NT2/D1 (cell line): ENCODE measurements around the gene TMEM161B.
"Not testable (repeated sequence)": the region's sequence is repeated elsewhere in the genome, so short reads cannot be mapped to it uniquely, and the experiment has no call there.

Experiments
- DNase-seq: peaks from one replicate; pipeline ENCODE4 v3.0.0-alpha.2; 2011; ENCODE audit warnings: low read depth, low spot score
- H3K27me3 ChIP-seq: 2 replicates; pipeline ENCODE4 v1.6.0; 2011; ENCODE audit warnings: mild to moderate bottlenecking; ENCODE audit not compliant: insufficient read length, insufficient read depth
- H3K36me3 ChIP-seq: 2 replicates; pipeline ENCODE4 v1.6.1; 2011; ENCODE audit warnings: mild to moderate bottlenecking, low read length, mixed read lengths; ENCODE audit not compliant: insufficient read depth, insufficient read length
- H3K4me1 ChIP-seq: 2 replicates; pipeline ENCODE4 v1.5.1; 2011; ENCODE audit not compliant: insufficient read depth, insufficient read length
- H3K4me3 ChIP-seq: 2 replicates; pipeline ENCODE4 v1.5.1; 2011; ENCODE audit warnings: low read depth; ENCODE audit not compliant: insufficient read length
- H3K9ac ChIP-seq: 2 replicates; pipeline ENCODE4 v1.6.0; 2011; ENCODE audit warnings: low read depth; ENCODE audit not compliant: insufficient read length
- H3K9me3 ChIP-seq: 2 replicates; pipeline ENCODE4 v1.5.1; 2011; ENCODE audit warnings: mild to moderate bottlenecking, low read length; ENCODE audit not compliant: insufficient read depth
- SUZ12 ChIP-seq: IDR thresholded peaks from 2 replicates; pipeline ENCODE4 v1.6.1; 2011; ENCODE audit not compliant: insufficient read length, insufficient read depth; ENCODE audit errors: extremely low read depth
- YY1 ChIP-seq: IDR thresholded peaks from 2 replicates; pipeline ENCODE4 v1.6.1; 2011; ENCODE audit not compliant: insufficient read length, insufficient read depth
- ZNF274 ChIP-seq: IDR thresholded peaks from 2 replicates; pipeline ENCODE4 v1.6.1; 2011; ENCODE audit warnings: mild to moderate bottlenecking, low read depth, low read length

The TMEM161B gene

DNA sequence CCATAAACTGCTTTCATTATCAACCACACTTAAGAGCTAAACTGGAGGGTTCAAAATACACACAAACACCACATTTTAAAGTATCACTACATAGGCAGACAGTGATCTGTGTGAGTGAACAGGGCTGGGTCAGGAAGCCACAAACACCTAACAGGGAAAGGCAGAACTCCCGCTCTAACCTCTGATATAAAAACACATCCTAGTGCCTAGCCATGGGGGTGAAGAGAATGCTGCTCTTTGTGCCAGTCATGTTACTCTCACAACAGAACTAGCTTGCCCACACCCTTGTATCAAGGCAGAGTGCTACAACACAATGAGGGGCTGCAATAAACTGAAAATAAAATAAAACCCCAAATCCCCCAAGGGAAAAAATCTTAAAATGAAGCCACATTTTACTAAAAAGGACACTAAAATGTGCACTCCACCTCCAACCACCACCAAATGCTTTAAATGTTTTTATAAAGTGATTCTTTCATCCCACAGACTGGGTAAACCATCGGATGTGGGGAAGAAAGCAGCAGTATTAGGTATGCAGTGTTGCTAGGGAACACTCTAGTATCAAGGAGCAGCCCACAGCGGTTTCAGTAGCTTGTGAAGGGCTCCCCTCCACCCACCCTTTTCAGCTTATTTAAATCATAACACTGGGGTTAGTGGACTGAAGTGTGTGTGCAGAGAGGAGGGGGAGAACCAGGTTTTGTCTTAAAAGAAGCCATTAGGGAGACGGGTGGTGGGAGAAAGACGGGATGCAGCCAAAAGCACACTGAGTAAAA, 64.5 kb downstream of the TMEM161B start:
- TF ChIP-seq YY1 (no peak), ZNF274 (no peak), SUZ12 (no peak)
- Histone ChIP-seq H3K9ac (no peak overlapping the region), H3K9me3 (no peaks in the 10 kb centered on the region), H3K4me3 (no peak overlapping the region), H3K36me3 (peaks cover 18% of the 10 kb centered on the region), H3K27me3 (no peaks in the 10 kb centered on the region), H3K4me1 (no peaks in the 10 kb centered on the region)
- no peak for DNase-seq

DNA sequence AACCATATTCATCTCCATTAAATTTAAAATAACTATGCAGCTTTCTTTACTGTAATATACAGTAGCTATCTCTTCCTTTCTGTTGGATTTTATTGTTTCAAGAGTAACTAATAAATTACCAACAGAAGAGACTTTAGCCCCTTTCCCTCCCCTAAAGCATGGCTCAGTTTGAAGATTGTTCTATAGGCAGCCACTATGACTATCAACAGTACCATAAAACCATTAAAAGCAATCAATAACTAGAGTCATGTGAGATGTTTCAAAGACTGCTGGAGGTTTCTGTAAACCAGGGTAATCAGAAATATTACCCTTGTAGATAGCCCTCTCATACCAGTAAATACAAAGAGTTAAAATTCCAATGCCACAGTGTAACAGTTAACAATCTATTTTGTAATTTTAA, 73.0 kb downstream of the TMEM161B start:
- TF ChIP-seq ZNF274: no peak
- no peak for TF ChIP-seq YY1
- TF ChIP-seq SUZ12: no peak
- no peak overlapping the region for H3K4me3 ChIP-seq
- H3K27me3 ChIP-seq: no peaks in the 10 kb centered on the region
- H3K4me1 ChIP-seq: no peaks in the 10 kb centered on the region
- peaks cover 14% of the 10 kb centered on the region for H3K36me3 ChIP-seq
- no peak overlapping the region for H3K9ac ChIP-seq
- H3K9me3 ChIP-seq: no peaks in the 10 kb centered on the region
- DNase-seq: no peak

DNA sequence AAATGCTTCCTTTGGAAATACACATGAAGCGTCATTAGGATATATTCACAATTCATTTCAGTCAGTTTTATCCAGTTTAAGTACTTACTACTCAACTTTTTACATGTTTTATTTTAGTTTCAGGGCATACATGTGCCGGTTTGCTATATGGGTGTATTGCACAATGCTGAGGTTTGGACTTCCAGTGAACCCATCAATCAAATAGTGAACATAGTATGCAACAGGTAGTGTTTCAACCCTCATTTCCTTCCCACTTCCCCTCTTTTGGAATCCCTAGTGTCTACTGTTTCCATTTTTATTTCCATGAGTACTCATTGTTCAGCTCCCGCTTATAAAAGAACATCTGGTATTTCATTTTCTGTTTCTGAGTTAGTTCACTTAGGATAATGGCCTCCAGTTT, 74.7 kb downstream of the TMEM161B start:
- Histone ChIP-seq H3K4me1 (no peaks in the 10 kb centered on the region), H3K4me3 (no peak overlapping the region), H3K9me3 (peaks cover 13% of the 10 kb centered on the region; the same call in 1 of the 2 replicates), H3K9ac (no peak overlapping the region), H3K27me3 (no peaks in the 10 kb centered on the region), H3K36me3 (peaks cover 9% of the 10 kb centered on the region)
- no peak for DNase-seq
- TF ChIP-seq ZNF274 (no peak), YY1 (no peak), SUZ12 (no peak)

DNA sequence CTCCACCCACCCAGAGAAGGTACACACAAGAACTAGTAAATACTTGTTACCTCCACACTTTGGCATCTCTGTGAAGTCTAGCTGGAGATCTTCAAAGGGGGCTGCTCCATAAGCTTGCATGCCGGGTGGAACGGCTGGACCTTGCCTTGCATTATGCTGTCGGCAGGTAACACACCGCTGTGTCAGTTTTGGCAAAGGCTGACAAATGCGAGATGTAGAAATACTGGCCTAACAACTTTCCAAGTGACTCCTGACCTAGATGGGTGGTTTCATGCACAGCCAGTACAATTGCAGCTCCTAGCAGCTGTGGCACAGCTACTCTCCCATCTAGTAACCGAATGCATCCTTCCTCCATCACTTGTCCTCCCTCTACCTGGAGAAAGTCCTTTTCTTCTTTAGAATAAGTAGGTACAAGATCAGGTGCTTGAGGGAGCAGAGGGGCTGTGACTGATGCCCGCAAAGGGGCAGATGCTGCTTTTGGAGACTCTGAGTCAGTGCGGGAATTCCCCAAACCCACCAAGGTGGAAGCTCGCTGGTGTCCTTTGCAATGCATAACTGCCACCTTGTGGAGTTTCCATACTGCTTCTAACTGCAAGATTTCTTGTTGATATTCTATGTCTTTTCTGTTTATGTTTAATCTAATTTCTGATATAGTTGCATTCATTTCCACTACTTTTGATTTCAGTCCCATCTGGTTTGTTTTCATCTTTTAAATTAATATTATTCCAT, 78.4 kb downstream of the TMEM161B start:
- no peak for DNase-seq
- Histone ChIP-seq H3K27me3 (no peaks in the 10 kb centered on the region), H3K9me3 (peaks cover 26% of the 10 kb centered on the region; the same call in 1 of the 2 replicates), H3K4me3 (no peak overlapping the region), H3K4me1 (no peaks in the 10 kb centered on the region), H3K36me3 (no peaks in the 10 kb centered on the region), H3K9ac (no peak overlapping the region)
- TF ChIP-seq YY1 (no peak), SUZ12 (no peak), ZNF274 (no peak)

DNA sequence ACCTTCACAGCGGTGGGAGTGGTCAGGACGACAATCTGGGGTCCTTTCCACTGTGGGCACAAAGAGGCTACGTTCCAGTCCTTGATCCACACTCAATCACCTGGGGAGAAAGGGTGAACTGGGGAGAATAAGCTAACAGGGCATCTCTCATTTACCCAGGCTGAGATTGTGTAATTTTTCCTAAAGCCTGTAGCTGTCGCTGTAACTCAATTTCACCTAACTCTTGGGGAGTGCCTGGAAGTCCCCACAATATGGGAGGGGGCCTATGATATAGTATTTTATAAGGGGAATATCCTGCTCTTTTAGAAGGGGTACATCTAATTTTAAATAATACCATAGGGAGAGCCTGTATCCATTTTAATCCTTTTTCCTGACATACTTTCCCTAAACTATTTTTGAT, 79.2 kb downstream of the TMEM161B start:
- not testable (repeated sequence) for H3K27me3 ChIP-seq, H3K9ac ChIP-seq, H3K4me3 ChIP-seq, H3K36me3 ChIP-seq, DNase-seq, H3K4me1 ChIP-seq
- peaks cover 26% of the 10 kb centered on the region; the same call in 1 of the 2 replicates for H3K9me3 ChIP-seq

DNA sequence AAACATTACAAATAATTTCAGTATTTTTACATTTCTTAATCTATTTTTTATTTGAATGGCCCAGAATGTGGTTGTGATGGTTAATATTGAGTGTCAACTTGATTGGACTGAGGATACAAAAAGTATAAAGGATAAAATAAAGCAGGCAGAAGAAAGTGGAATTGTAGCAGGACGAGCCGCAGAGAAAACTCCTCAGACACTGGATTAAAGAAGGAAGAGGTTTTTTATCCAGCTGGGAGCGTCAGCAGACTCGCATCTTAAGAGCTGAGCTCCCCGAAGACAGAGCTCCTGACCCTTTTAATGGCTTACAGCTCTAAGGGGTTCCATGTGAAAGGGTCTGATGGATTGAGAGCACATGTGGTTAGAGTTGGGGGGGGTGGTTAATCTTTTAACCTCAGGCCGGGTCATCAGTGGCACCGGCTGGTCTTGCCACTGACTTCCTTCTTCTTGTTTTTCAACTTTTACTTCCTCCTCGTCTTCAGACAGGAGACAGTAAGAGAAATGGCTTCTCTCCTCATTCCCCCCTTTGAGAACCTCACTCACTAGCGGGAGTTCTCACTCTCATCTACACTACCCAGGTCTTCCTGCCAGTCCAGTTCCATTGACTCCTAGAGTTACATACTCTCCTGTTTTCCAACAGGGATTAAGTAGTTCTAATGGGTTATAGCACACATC, 80.0 kb downstream of the TMEM161B start:
- no peaks in the 10 kb centered on the region for H3K4me1 ChIP-seq
- H3K9me3 ChIP-seq: peaks cover 26% of the 10 kb centered on the region; the same call in 1 of the 2 replicates
- DNase-seq: no peak
- no peak overlapping the region for H3K4me3 ChIP-seq
- TF ChIP-seq ZNF274 (no peak), SUZ12 (no peak), YY1 (no peak)
- H3K27me3 ChIP-seq: no peaks in the 10 kb centered on the region
- H3K36me3 ChIP-seq: no peaks in the 10 kb centered on the region
- H3K9ac ChIP-seq: no peak overlapping the region

DNA sequence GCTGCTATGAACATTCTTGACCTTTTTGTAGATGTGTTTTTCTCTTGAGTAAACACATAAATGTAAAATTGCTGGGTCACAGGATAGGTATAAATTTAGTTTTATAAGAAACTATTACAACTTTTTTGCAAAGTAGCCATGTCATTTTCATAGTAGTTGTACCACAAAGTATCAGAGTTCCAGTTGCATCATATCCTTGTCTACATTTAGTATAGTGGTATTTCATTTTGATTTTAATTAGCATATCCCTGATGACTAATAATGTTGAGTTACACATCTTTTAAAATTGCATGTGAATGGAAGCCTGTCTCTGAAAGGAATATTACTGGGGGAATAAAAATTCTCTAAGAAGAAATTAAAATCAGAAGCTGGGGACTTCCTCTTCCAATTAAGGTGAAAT, 85.4 kb downstream of the TMEM161B start:
- no peak for DNase-seq
- Histone ChIP-seq H3K4me1 (no peaks in the 10 kb centered on the region), H3K36me3 (no peaks in the 10 kb centered on the region), H3K9me3 (0 out of 2 replicates have a peak, but pooled peaks cover 7% of the 10 kb centered on the region), H3K4me3 (no peak overlapping the region), H3K27me3 (no peaks in the 10 kb centered on the region), H3K9ac (no peak overlapping the region)
- TF ChIP-seq ZNF274: no peak
- TF ChIP-seq SUZ12: no peak
- no peak for TF ChIP-seq YY1

DNA sequence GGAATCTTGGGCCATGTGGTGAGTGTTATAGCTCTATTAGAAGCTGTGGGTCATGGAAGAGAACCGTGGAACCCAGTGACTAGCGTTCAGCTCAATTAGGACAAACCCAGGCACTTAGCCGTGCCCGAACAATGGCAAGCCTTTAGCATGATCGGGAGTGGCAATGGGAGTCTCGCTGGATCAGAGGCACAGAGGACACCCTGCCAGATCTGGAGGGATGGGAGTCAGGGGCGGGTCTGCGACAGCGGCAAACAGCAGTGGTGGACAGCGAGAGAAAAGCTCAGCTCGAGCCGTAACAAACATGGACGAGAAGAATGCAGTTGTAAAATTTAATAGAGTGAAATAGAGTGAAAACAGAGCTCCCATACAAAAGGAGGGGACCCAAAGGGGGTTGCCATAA, 91.2 kb downstream of the TMEM161B start:
- not testable (repeated sequence) for H3K9ac ChIP-seq, H3K9me3 ChIP-seq, H3K4me3 ChIP-seq, H3K27me3 ChIP-seq, H3K36me3 ChIP-seq, H3K4me1 ChIP-seq, DNase-seq
